ENCODE data around the gene MASP2.

- TF ChIP-seq EZH2 (IDR thresholded peaks at IDR 0.05; ENCODE audit: borderline replicate concordance, insufficient read depth, low read depth, low read length, poor library complexity, severe bottlenecking) (no peak), CTCF (IDR thresholded peaks at IDR 0.05) (no peak)
Measured at GRCh38 chr1:11062965-11063401, 15.9 kb upstream of the MASP2 start.
